Measurements from ENCODE around the gene DCAKD. TPM values are rescaled to one million over a fixed set of nuclear protein-coding genes. Genes with fewer than 3 reads are reported as not detected.

DCAKD gene
- total RNA-seq, 1 experiment from 2014 or later, result 48.3 TPM

DNA sequence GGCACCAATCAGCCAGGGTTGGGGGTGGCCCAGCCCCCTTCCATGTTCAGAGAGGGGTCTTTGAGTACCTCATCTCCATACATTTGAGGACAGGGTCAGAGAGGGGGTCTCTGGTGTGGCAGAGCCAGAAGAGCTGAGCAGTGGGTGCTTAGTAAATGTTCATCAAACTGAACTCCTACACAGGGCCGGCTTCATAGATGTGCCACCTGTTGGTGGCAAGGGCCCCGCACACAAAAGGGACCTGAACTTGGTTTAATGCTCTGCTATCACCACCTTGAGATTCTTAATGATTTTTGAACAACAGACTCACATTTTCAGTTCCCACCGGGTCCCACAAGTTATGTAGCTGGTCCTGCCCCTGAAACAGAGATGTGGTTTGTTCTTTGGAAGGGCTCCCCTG, 74.4 kb downstream of the DCAKD start:
- Mint-ChIP-seq H3K4me1 (peaks cover 17 to 49% of the 10 kb centered on the region in 2 experiments), H3K9me3 (no peaks in the 10 kb centered on the region), H3K4me3 (peak overlapping the region in 1 of 2 experiments; percentile 27; a peak in 1 of 5 replicates), H3K27ac (no peak overlapping the region; a peak in 1 of 7 replicates), H3K27me3 (ENCODE audit: low read depth) (peaks cover 62% of the 10 kb centered on the region), H3K36me3 (ENCODE audit: insufficient read depth in 1 of 3, low read depth in 3 of 3) (no peaks in the 10 kb centered on the region)
- no peak overlapping the region for H3K18ac ChIP-seq (ENCODE audit: insufficient read length, low read depth, low read length)
- H2BK12ac ChIP-seq (ENCODE audit: insufficient read length, low read depth, low read length), result no peak overlapping the region
- no peaks in the 10 kb centered on the region; the same call in 1 of the 2 replicates for H3K4me1 ChIP-seq (ENCODE audit: insufficient read depth, low read length)
- no peaks in the 10 kb centered on the region for H3K79me1 ChIP-seq (ENCODE audit: insufficient read depth, low read depth, low read length, poor library complexity, severe bottlenecking)
- H2BK15ac ChIP-seq (ENCODE audit: low read depth, low read length), result no peak overlapping the region
- no peaks in the 10 kb centered on the region for H3K27me3 ChIP-seq (ENCODE audit: insufficient read depth, low read length)
- H3K23me2 ChIP-seq (ENCODE audit: insufficient read length, low read depth, low read length, poor library complexity, severe bottlenecking), result peaks cover 3% of the 10 kb centered on the region
- H3K14ac ChIP-seq (ENCODE audit: insufficient read depth, low read length), result no peak overlapping the region
- no peak overlapping the region for H2BK120ac ChIP-seq (ENCODE audit: low read depth, low read length, poor library complexity, severe bottlenecking)
- H4K91ac ChIP-seq (ENCODE audit: insufficient read length, low read depth, low read length), result no peak overlapping the region
- DNase-seq, result no peak
- no peak overlapping the region for H3K9ac ChIP-seq (ENCODE audit: extremely low read depth, insufficient read length, low read length)
- H3K4me2 ChIP-seq (ENCODE audit: insufficient read depth, insufficient read length, low read length), result no peak overlapping the region
- WGBS (ENCODE audit: extremely low coverage, insufficient read length, low lambda C conversion rate), result no CpG with 5 or more reads among the region's 3 CpGs
- H3K27ac ChIP-seq (ENCODE audit: insufficient read length, low read depth, low read length), result no peak overlapping the region
- H3K79me2 ChIP-seq (ENCODE audit: insufficient read depth, low read length), result no peaks in the 10 kb centered on the region
- H3K56ac ChIP-seq (ENCODE audit: insufficient read length, low read depth, low read length), result no peak overlapping the region
- H3T11ph ChIP-seq (ENCODE audit: low read length), result no peak overlapping the region
- no peak overlapping the region for H2AFZ ChIP-seq (ENCODE audit: low read length)
- H2AK5ac ChIP-seq (ENCODE audit: insufficient read length, low read length), result no peak overlapping the region
- no peak overlapping the region for H2BK20ac ChIP-seq (ENCODE audit: low read depth, low read length, poor library complexity, severe bottlenecking)
- no peak overlapping the region for H2BK5ac ChIP-seq (ENCODE audit: insufficient read length, low read length)
- no peak overlapping the region for H3K4ac ChIP-seq (ENCODE audit: low read depth, low read length)
- no peaks in the 10 kb centered on the region for H3K9me3 ChIP-seq (ENCODE audit: control insufficient read depth, low read depth, low read length)
- H4K20me1 ChIP-seq (ENCODE audit: control insufficient read depth, insufficient read depth, insufficient read length), result no peaks in the 10 kb centered on the region
- H3K23ac ChIP-seq (ENCODE audit: insufficient read length, low read depth, low read length), result no peak overlapping the region
- H4K5ac ChIP-seq (ENCODE audit: insufficient read length, low read depth, low read length), result no peak overlapping the region
- peak; percentile 27; the same call in 1 of the 3 replicates for TF ChIP-seq CTCF (conservative IDR thresholded peaks at IDR 0.05)
- H4K8ac ChIP-seq (replicated peaks; ENCODE audit: insufficient read length, low read depth, low read length), result no peak overlapping the region

All from H9 (cell line).